ENCODE data around the gene TAF11L2.
"Not testable (repeated sequence)": the region's sequence is repeated elsewhere in the genome, so short reads cannot be mapped to it uniquely, and the experiment has no call there.

TAF11L2 gene

DNA sequence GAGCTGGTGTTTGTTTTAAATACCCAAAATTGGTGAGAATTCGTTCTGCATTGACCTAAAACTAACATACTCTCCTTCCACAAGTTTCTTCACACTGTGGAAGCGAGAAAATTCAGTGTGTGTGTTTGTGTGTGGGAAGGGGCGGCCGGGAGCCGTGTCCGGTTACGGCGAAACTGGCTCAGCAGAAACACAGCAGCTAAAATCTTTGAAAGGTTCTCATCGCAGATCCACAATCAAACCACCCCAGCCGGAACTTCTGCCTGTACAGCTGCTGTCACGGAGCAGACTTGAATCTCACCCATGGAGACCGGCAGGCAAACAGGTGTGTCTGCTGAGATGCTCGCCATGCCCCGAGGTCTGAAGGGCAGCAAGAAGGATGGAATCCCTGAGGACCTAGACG is 30.3 kb downstream of the TAF11L2 start, which contains the start of gene TAF11L6:
Gene TAF11L6 (plus strand): TSS at position 301 of the 400 bp plus-strand sequence.
- not testable (repeated sequence) for DNase-seq

Data from DMS53 (cell line).